HG02870 (cell line): ENCODE data around the gene STEEP1.

Experiments
- ATAC-seq: cut with Tn5 transposase; IDR thresholded peaks from one replicate; pipeline ENCODE4 v1.9.1; 2021; ENCODE audit warnings: mild to moderate bottlenecking, moderate library complexity; ENCODE audit not compliant: unreplicated experiment

STEEP1 gene

GRCh38 chrX:119565107-119565663 lies at the start of gene STEEP1:
TSS of gene STEEP1 (minus strand) at chrX:119565409. CDS start at chrX:119565355, 54 bp downstream.
- peak; percentile 85 for ATAC-seq

- ATAC-seq: no peak
These were observed 49.6 kb upstream of the STEEP1 start for GRCh38 chrX:119614776-119615175.

GRCh38 chrX:119607018-119607389 lies 41.8 kb upstream of the STEEP1 start:
- no peak for ATAC-seq

- ATAC-seq: peak; percentile 66
These were observed 41.2 kb upstream of the STEEP1 start, which contains the start of gene NKRF for GRCh38 chrX:119606280-119607017. TSS of gene NKRF (minus strand) at chrX:119606424.

- peak; percentile 18 for ATAC-seq
These were observed 40.5 kb upstream of the STEEP1 start for GRCh38 chrX:119605464-119606279.

- ATAC-seq: no peak
These were observed 39.7 kb upstream of the STEEP1 start for GRCh38 chrX:119604766-119605463.

GRCh38 chrX:119602701-119603255 lies 37.6 kb upstream of the STEEP1 start:
- no peak for ATAC-seq

- ATAC-seq: no peak
These were observed 24.6 kb upstream of the STEEP1 start for GRCh38 chrX:119589810-119590209.

GRCh38 chrX:119583431-119584059 lies 18.3 kb upstream of the STEEP1 start:
- ATAC-seq: no peak

GRCh38 chrX:119579414-119579813 lies 14.2 kb upstream of the STEEP1 start:
- peak; percentile 46 for ATAC-seq

GRCh38 chrX:119574394-119575266 lies 9.4 kb upstream of the STEEP1 start, which contains the start of gene UBE2A:
TSS of gene UBE2A (plus strand) at chrX:119574563. CDS start at chrX:119574712, 149 bp downstream.
- peak; percentile 34 for ATAC-seq

GRCh38 chrX:119573840-119574393 lies 8.7 kb upstream of the STEEP1 start:
- ATAC-seq: peak; percentile 78

- no peak for ATAC-seq
These were observed 8.0 kb upstream of the STEEP1 start for GRCh38 chrX:119573222-119573621.

GRCh38 chrX:119570351-119570835 lies 5.2 kb upstream of the STEEP1 start:
- ATAC-seq: no peak

- no peak for ATAC-seq
These were observed 12.7 kb downstream of the STEEP1 start for GRCh38 chrX:119552508-119552907.

- ATAC-seq: peak; percentile 60
These were observed 15.7 kb downstream of the STEEP1 start for GRCh38 chrX:119549327-119550016.

- no peak for ATAC-seq
These were observed 24.0 kb downstream of the STEEP1 start for GRCh38 chrX:119541188-119541587.

GRCh38 chrX:119539872-119540271 lies 25.3 kb downstream of the STEEP1 start:
- no peak for ATAC-seq
